Skeletal muscle tissue (tissue), 4 donors: ENCODE measurements around the gene PTPRG. TPM values are rescaled to one million over a fixed set of nuclear protein-coding genes. Genes with fewer than 3 reads are reported as not detected.

ENCODE experiments used
- H3K27ac ChIP-seq: one replicate; pipeline ENCODE4 v1.7.0; 2013; ENCODE audit warnings: mild to moderate bottlenecking, low read depth, low read length, inconsistent platforms
- H3K27me3 ChIP-seq, 3 donors: one replicate each; pipeline ENCODE4 v1.7.0; 2013; ENCODE audit warnings: low read length in 3 of 3; ENCODE audit not compliant: control insufficient read depth in 3 of 3, insufficient read depth in 3 of 3
- H3K36me3 ChIP-seq, 3 donors: one replicate each; pipeline ENCODE4 v1.7.0; 2013; ENCODE audit warnings: low read length in 3 of 3; ENCODE audit not compliant: control insufficient read depth in 3 of 3, insufficient read depth in 3 of 3
- H3K4me1 ChIP-seq, 3 donors: one replicate each; pipeline ENCODE4 v1.7.0; 2013; ENCODE audit warnings: low read length in 3 of 3, mild to moderate bottlenecking in 3 of 3; ENCODE audit not compliant: control insufficient read depth in 3 of 3, insufficient read depth in 3 of 3
- H3K4me3 ChIP-seq, 3 donors: one replicate each; pipeline ENCODE4 v1.7.0; 2013; ENCODE audit warnings: low read length in 3 of 3
- H3K9ac ChIP-seq, 3 donors: one replicate each; pipeline ENCODE4 v1.7.0; 2013; ENCODE audit warnings: low read length in 3 of 3, mild to moderate bottlenecking in 3 of 3, moderate library complexity in 2 of 3, low read depth in 1 of 3
- H3K9me3 ChIP-seq, 3 donors: one replicate each; pipeline ENCODE4 v1.7.0; 2013; ENCODE audit warnings: low read length in 3 of 3; ENCODE audit not compliant: control insufficient read depth in 3 of 3
- total RNA-seq: library from RNA; depleted of rRNA; stranded (reverse); fragments of >200 nt; gene quantifications from one replicate; pipeline ENCODE4 v1.2.3, GENCODE V29; 2014
- donor health status: Osteomylitis.

PTPRG gene
- total RNA-seq, 1 donor from 2014 or later = 48.5 TPM

- no peak overlapping the region for H3K27ac ChIP-seq
These were observed 450.3 kb downstream of the PTPRG start for GRCh38 chr3:62011666-62012065.

GRCh38 chr3:62013951-62014350 lies 452.6 kb downstream of the PTPRG start:
- Histone ChIP-seq H3K4me1 (no peaks in the 10 kb centered on the region), H3K36me3 (peaks cover 4 to 11% (median 6%) of the 10 kb centered on the region in 3 donors), H3K27ac (no peak overlapping the region), H3K4me3 (no peak overlapping the region), H3K9ac (no peak overlapping the region), H3K27me3 (no peaks in the 10 kb centered on the region), H3K9me3 (no peaks in the 10 kb centered on the region)

More at GRCh38 chr3:62011666-62012065, 450.3 kb downstream of the PTPRG start:
- H3K4me3 ChIP-seq = no peak overlapping the region
- H3K36me3 ChIP-seq = peaks cover 4 to 11% (median 6%) of the 10 kb centered on the region in 3 donors
- no peaks in the 10 kb centered on the region for H3K27me3 ChIP-seq
- no peaks in the 10 kb centered on the region for H3K9me3 ChIP-seq
- H3K9ac ChIP-seq = no peak overlapping the region
- no peaks in the 10 kb centered on the region for H3K4me1 ChIP-seq

GRCh38 chr3:62015111-62015510 lies 453.7 kb downstream of the PTPRG start:
- Histone ChIP-seq H3K9ac (no peak overlapping the region), H3K9me3 (no peaks in the 10 kb centered on the region), H3K4me3 (no peak overlapping the region), H3K27ac (no peak overlapping the region), H3K4me1 (no peaks in the 10 kb centered on the region), H3K36me3 (peaks cover 0 to under 1% (median 0%) of the 10 kb centered on the region in 3 donors), H3K27me3 (no peaks in the 10 kb centered on the region)

- Histone ChIP-seq H3K4me1 (no peaks in the 10 kb centered on the region), H3K27me3 (no peaks in the 10 kb centered on the region), H3K27ac (no peak overlapping the region), H3K9ac (no peak overlapping the region), H3K9me3 (no peaks in the 10 kb centered on the region), H3K4me3 (no peak overlapping the region), H3K36me3 (no peaks in the 10 kb centered on the region)
These were observed 458.5 kb downstream of the PTPRG start for GRCh38 chr3:62019906-62020305.

- Histone ChIP-seq H3K4me3 (no peak overlapping the region), H3K9me3 (no peaks in the 10 kb centered on the region), H3K27me3 (no peaks in the 10 kb centered on the region), H3K4me1 (no peaks in the 10 kb centered on the region), H3K36me3 (no peaks in the 10 kb centered on the region), H3K9ac (no peak overlapping the region), H3K27ac (no peak overlapping the region)
These were observed 459.3 kb downstream of the PTPRG start for GRCh38 chr3:62020706-62021105.

GRCh38 chr3:62022312-62022711 lies 460.9 kb downstream of the PTPRG start:
- H3K9me3 ChIP-seq = no peaks in the 10 kb centered on the region
- H3K9ac ChIP-seq = no peak overlapping the region
- no peaks in the 10 kb centered on the region for H3K36me3 ChIP-seq
- H3K4me3 ChIP-seq = no peak overlapping the region
- H3K27me3 ChIP-seq = no peaks in the 10 kb centered on the region
- H3K27ac ChIP-seq = no peak overlapping the region
- H3K4me1 ChIP-seq = no peaks in the 10 kb centered on the region

- Histone ChIP-seq H3K36me3 (no peaks in the 10 kb centered on the region), H3K9ac (no peak overlapping the region), H3K27me3 (no peaks in the 10 kb centered on the region), H3K9me3 (no peaks in the 10 kb centered on the region), H3K4me1 (peaks cover 0 to 3% (median 0%) of the 10 kb centered on the region in 3 donors), H3K27ac (no peak overlapping the region), H3K4me3 (no peak overlapping the region)
These were observed 463.5 kb downstream of the PTPRG start for GRCh38 chr3:62024882-62025281.

- Histone ChIP-seq H3K4me3 (no peak overlapping the region), H3K4me1 (peaks cover 0 to 3% (median 0%) of the 10 kb centered on the region in 3 donors), H3K27ac (no peak overlapping the region), H3K9me3 (no peaks in the 10 kb centered on the region), H3K27me3 (no peaks in the 10 kb centered on the region), H3K36me3 (no peaks in the 10 kb centered on the region), H3K9ac (no peak overlapping the region)
These were observed 464.5 kb downstream of the PTPRG start for GRCh38 chr3:62025913-62026312.

GRCh38 chr3:62027241-62027640 lies 465.9 kb downstream of the PTPRG start:
- H3K4me3 ChIP-seq = no peak overlapping the region
- no peaks in the 10 kb centered on the region for H3K36me3 ChIP-seq
- H3K9ac ChIP-seq = no peak overlapping the region
- no peak overlapping the region for H3K27ac ChIP-seq
- H3K4me1 ChIP-seq = peaks cover 0 to 3% (median 0%) of the 10 kb centered on the region in 3 donors
- H3K27me3 ChIP-seq = no peaks in the 10 kb centered on the region
- H3K9me3 ChIP-seq = no peaks in the 10 kb centered on the region

- Histone ChIP-seq H3K27me3 (no peaks in the 10 kb centered on the region), H3K27ac (no peak overlapping the region), H3K36me3 (no peaks in the 10 kb centered on the region), H3K4me3 (no peak overlapping the region), H3K9me3 (no peaks in the 10 kb centered on the region), H3K4me1 (peaks cover 0 to 3% (median 0%) of the 10 kb centered on the region in 3 donors), H3K9ac (no peak overlapping the region)
These were observed 466.4 kb downstream of the PTPRG start for GRCh38 chr3:62027796-62028195.

- no peaks in the 10 kb centered on the region for H3K9me3 ChIP-seq
- no peak overlapping the region for H3K4me3 ChIP-seq
- H3K27me3 ChIP-seq = no peaks in the 10 kb centered on the region
- no peak overlapping the region for H3K27ac ChIP-seq
- H3K4me1 ChIP-seq = peaks cover 0 to 3% (median 0%) of the 10 kb centered on the region in 3 donors
- H3K9ac ChIP-seq = no peak overlapping the region
- H3K36me3 ChIP-seq = no peaks in the 10 kb centered on the region
These were observed 466.9 kb downstream of the PTPRG start for GRCh38 chr3:62028236-62028635.
